Gastrocnemius medialis (tissue), 4 donors: ENCODE measurements around the gene GPSM3. TPM values are rescaled to one million over a fixed set of nuclear protein-coding genes. Genes with fewer than 3 reads are reported as not detected.

Experiments
- ATAC-seq, 2 donors: fragments of 150-250 bp; one replicate each; pipeline ENCODE4 v1.9.1; 2016
- DNase-seq, 2 donors: peaks; one replicate each; pipeline ENCODE4 v3.0.0-alpha.2; 2019
- H3K27ac ChIP-seq, 4 donors: fragments of 200-600 bp; sonication (generic); 1 replicate in 1 of 4; 2 replicates in 3 of 4; pipeline ENCODE4 v1.5.1; 2016 to 2018; ENCODE audit warnings: mild to moderate bottlenecking in 2 of 4, moderate library complexity in 1 of 4
- H3K27me3 ChIP-seq, 3 donors: fragments of 200-600 bp; sonication (generic) in 2 of 3; 1 replicate in 1 of 3; 2 replicates in 2 of 3; pipeline versions ENCODE4 v1.5.1 to v1.6.0; 2016 to 2019; ENCODE audit warnings: mild to moderate bottlenecking in 1 of 3, moderate library complexity in 1 of 3
- H3K36me3 ChIP-seq, 2 donors: fragments of 200-600 bp; sonication (generic) in 1 of 2; one replicate each; pipeline ENCODE4 v1.5.1; 2017 to 2018
- H3K4me1 ChIP-seq, 2 donors: fragments of 200-600 bp; sonication (generic) in 1 of 2; one replicate each; pipeline ENCODE4 v1.5.1; 2016 to 2017; ENCODE audit warnings: mild to moderate bottlenecking in 2 of 2
- H3K4me3 ChIP-seq, 4 donors: fragments of 200-600 bp; sonication (generic) in 3 of 4; 1 replicate in 1 of 4; 2 replicates in 3 of 4; pipeline ENCODE4 v1.5.1; 2016 to 2019; ENCODE audit warnings: mild to moderate bottlenecking in 2 of 4
- H3K9me3 ChIP-seq, 3 donors: fragments of 200-600 bp; sonication (generic) in 2 of 3; 1 replicate in 1 of 3; 2 replicates in 2 of 3; pipeline ENCODE4 v1.5.1; 2016 to 2019
- CTCF ChIP-seq, 5 experiments: fragments of 450-650 bp in 3 of 5; fragments of 200-600 bp in 2 of 5; sonication (generic) in 2 of 5; IDR thresholded peaks in 4 of 5; conservative IDR thresholded peaks in 1 of 5; 1 replicate in 4 of 5; 2 replicates in 1 of 5; pipeline ENCODE4 v1.5.1; 2016 to 2019; ENCODE audit warnings: antibody characterized with exemption in 5 of 5, mild to moderate bottlenecking in 3 of 5, moderate library complexity in 3 of 5
- POLR2A ChIP-seq, 2 donors: fragments of 450-650 bp; IDR thresholded peaks; one replicate each; pipeline ENCODE4 v1.6.1; 2017; ENCODE audit warnings: antibody characterized with exemption in 2 of 2, mild to moderate bottlenecking in 2 of 2, moderate library complexity in 2 of 2
- in situ Hi-C, 4 donors: fragments of 200-750 bp; cut with MboI; loops; one replicate each; pipeline versions ENCODE4 v1.15.0 to v1.8.0; 2017; ENCODE audit warnings: low sequenced_read_pairs in 4 of 4
- intact Hi-C: fragments of 100-400 bp; cut with DNase I; formaldehyde crosslinking; loops from one replicate; pipeline ENCODE4 v1.15.1; 2023; ENCODE audit warnings: low total_unique reads
- total RNA-seq, 4 donors: library from RNA; depleted of rRNA; stranded (reverse); fragments of >200 nt; gene quantifications; one replicate each; pipeline versions ENCODE4 v1.1.0 to v1.2.3, GENCODE V29; 2016

Gene GPSM3
- total RNA-seq, 4 donors from 2014 or later = 2.2 to 2.9 (median 2.3) TPM; not detected in 1

- ATAC-seq = no peak
- Histone ChIP-seq H3K27me3 (no peaks in the 10 kb centered on the region), H3K4me3 (no peak overlapping the region), H3K9me3 (no peaks in the 10 kb centered on the region), H3K36me3 (no peaks in the 10 kb centered on the region), H3K4me1 (no peaks in the 10 kb centered on the region), H3K27ac (no peak overlapping the region)
- TF ChIP-seq POLR2A (IDR thresholded peaks at IDR 0.05) = no peak
- TF ChIP-seq CTCF (IDR thresholded peaks at IDR 0.05 in 4 of 5, conservative IDR thresholded peaks at IDR 0.05 in 1 of 5) = no peak
- in situ Hi-C loops (no loop called here), intact Hi-C loops (no loop called here)
- no peak for DNase-seq
Observed at GRCh38 chr6:32208996-32209395, 16.6 kb upstream of the GPSM3 start.

GRCh38 chr6:32204268-32204715 lies 11.8 kb upstream of the GPSM3 start:
- DNase-seq (no peak), ATAC-seq (no peak)
- Histone ChIP-seq H3K36me3 (no peaks in the 10 kb centered on the region), H3K4me1 (no peaks in the 10 kb centered on the region), H3K27ac (no peak overlapping the region), H3K27me3 (peaks cover 0 to 11% (median 10%) of the 10 kb centered on the region in 3 donors), H3K9me3 (no peaks in the 10 kb centered on the region), H3K4me3 (no peak overlapping the region)
- intact Hi-C loops (no loop called here), in situ Hi-C loops (no loop called here)
- TF ChIP-seq POLR2A (IDR thresholded peaks at IDR 0.05) = no peak
- no peak for TF ChIP-seq CTCF (IDR thresholded peaks at IDR 0.05 in 4 of 5, conservative IDR thresholded peaks at IDR 0.05 in 1 of 5)

GRCh38 chr6:32203426-32204267 lies 11.2 kb upstream of the GPSM3 start:
- H3K4me3 ChIP-seq = no peak overlapping the region
- intact Hi-C loops = no loop called here
- H3K36me3 ChIP-seq = no peaks in the 10 kb centered on the region
- peaks cover 0 to 11% (median 10%) of the 10 kb centered on the region in 3 donors for H3K27me3 ChIP-seq
- in situ Hi-C loops = no loop called here
- no peak for ATAC-seq
- no peaks in the 10 kb centered on the region for H3K9me3 ChIP-seq
- TF ChIP-seq CTCF (IDR thresholded peaks at IDR 0.05 in 4 of 5, conservative IDR thresholded peaks at IDR 0.05 in 1 of 5) (no peak), POLR2A (IDR thresholded peaks at IDR 0.05) (no peak)
- no peak overlapping the region for H3K27ac ChIP-seq
- H3K4me1 ChIP-seq = no peaks in the 10 kb centered on the region
- no peak for DNase-seq

GRCh38 chr6:32202186-32202585 lies 9.7 kb upstream of the GPSM3 start:
- Histone ChIP-seq H3K9me3 (no peaks in the 10 kb centered on the region), H3K36me3 (no peaks in the 10 kb centered on the region), H3K4me3 (no peak overlapping the region), H3K4me1 (peaks cover 2 to 4% of the 10 kb centered on the region in 2 donors), H3K27me3 (peaks cover 0 to 11% (median 10%) of the 10 kb centered on the region in 3 donors), H3K27ac (no peak overlapping the region)
- in situ Hi-C loops = no loop called here
- DNase-seq (no peak), ATAC-seq (no peak)
- TF ChIP-seq CTCF (IDR thresholded peaks at IDR 0.05 in 4 of 5, conservative IDR thresholded peaks at IDR 0.05 in 1 of 5) (no peak), POLR2A (IDR thresholded peaks at IDR 0.05) (no peak)
- intact Hi-C loops = no loop called here
